Bronchus fibroblast of lung (primary cell): ENCODE results near the gene OR52W1. TPM values are rescaled to one million over a fixed set of nuclear protein-coding genes. Genes with fewer than 3 reads are reported as not detected.

Source experiments
- total RNA-seq: library from RNA; depleted of rRNA; stranded (reverse); fragments of >200 nt; gene quantifications from 2 replicates; pipeline ENCODE4 v1.2.3, GENCODE V29; 2015

OR52W1 gene
- total RNA-seq: not detected in 2 replicates

GRCh38 chr11:6199174-6199810 lies at the start of gene OR52W1:
TSS of gene OR52W1 (plus strand) at chr11:6199224. CDS start at chr11:6199224, 0 bp downstream.

GRCh38 chr11:6170226-6170625 lies 28.8 kb upstream of the OR52W1 start, which contains the start of gene OR52B2:
TSS of gene OR52B2 (minus strand) at chr11:6170326. CDS start at chr11:6170326, 0 bp downstream.

GRCh38 chr11:6205366-6205765 lies 6.3 kb downstream of the OR52W1 start, which contains the start of gene C11orf42:
TSS of gene C11orf42 (plus strand) at chr11:6205557. CDS start at chr11:6205616, 59 bp downstream.

GRCh38 chr11:6234387-6235107 lies 35.5 kb downstream of the OR52W1 start, which contains the start of gene FHIP1B:
TSS of gene FHIP1B (minus strand) at chr11:6234636. CDS start at chr11:6224516, 10,120 bp downstream.

GRCh38 chr11:6238902-6239301 lies 39.9 kb downstream of the OR52W1 start, which contains the start of gene CNGA4:
TSS of gene CNGA4 (plus strand) at chr11:6239089. CDS start at chr11:6239207, 118 bp downstream.

Other genes with a start within 250 kb of the OR52W1 start
- not detected in 2 replicates for gene OR56A5, start 230.7 kb upstream of the OR52W1 start, total RNA-seq
- not detected in 2 replicates for gene OR52L1, start 212.2 kb upstream of the OR52W1 start, total RNA-seq
- gene OR56A4, start 192.3 kb upstream of the OR52W1 start, total RNA-seq: not detected in 2 replicates
- not detected in 2 replicates for gene OR56A1, start 168.5 kb upstream of the OR52W1 start, total RNA-seq
- not detected in 2 replicates for gene OR56B4, start 91.5 kb upstream of the OR52W1 start, total RNA-seq
- not detected in 2 replicates for gene OR52B2, start 28.9 kb upstream of the OR52W1 start, total RNA-seq
- gene C11orf42, start 6.3 kb downstream of the OR52W1 start, total RNA-seq: not detected in 2 replicates
- gene FHIP1B, start 35.4 kb downstream of the OR52W1 start, total RNA-seq: 9.4 and 10.7 TPM in 2 replicates
- gene CNGA4, start 39.9 kb downstream of the OR52W1 start, total RNA-seq: not detected in 2 replicates
- not detected in 2 replicates for gene CCKBR, start 60.6 kb downstream of the OR52W1 start, total RNA-seq
- gene CAVIN3, start 121.3 kb downstream of the OR52W1 start, total RNA-seq: 338 and 354 TPM in 2 replicates
- gene SMPD1, start 191.2 kb downstream of the OR52W1 start, total RNA-seq: 47.6 and 53.0 TPM in 2 replicates
- gene APBB1, start 219.9 kb downstream of the OR52W1 start, total RNA-seq: 41.0 and 42.2 TPM in 2 replicates
- 0.45 and 0.50 TPM in 2 replicates for gene HPX, start 241.8 kb downstream of the OR52W1 start, total RNA-seq